Right cardiac atrium (tissue), 5 donors: ENCODE results near the gene CPNE2. TPM values are rescaled to one million over a fixed set of nuclear protein-coding genes. Genes with fewer than 3 reads are reported as not detected.

Source experiments
- ATAC-seq, 2 donors: fragments of 200-7000 bp; cut with Tn5 transposase; one replicate each; pipeline versions ENCODE4 v1.8.0 to v1.9.1; 2020; ENCODE audit warnings: moderate library complexity in 2 of 2, mild to moderate bottlenecking in 1 of 2
- DNase-seq, 3 donors: peaks; one replicate each; pipeline ENCODE4 v3.0.0-alpha.2; 2020
- H3K27ac ChIP-seq: one replicate; pipeline ENCODE4 v1.5.1; 2013; ENCODE audit warnings: mild to moderate bottlenecking, low read length, control low read depth, moderate library complexity
- H3K27me3 ChIP-seq: one replicate; pipeline ENCODE4 v1.6.1; 2013; ENCODE audit not compliant: control insufficient read depth, insufficient read depth
- H3K4me1 ChIP-seq: one replicate; pipeline ENCODE4 v1.6.1; 2013; ENCODE audit warnings: low read length; ENCODE audit not compliant: control insufficient read depth, insufficient read depth
- H3K4me3 ChIP-seq: one replicate; pipeline ENCODE4 v1.5.1; 2013; ENCODE audit warnings: low read length, control low read depth
- H3K9me3 ChIP-seq: one replicate; pipeline ENCODE4 v1.6.1; 2013; ENCODE audit warnings: low read length; ENCODE audit not compliant: control insufficient read depth
- WGBS: extraction: QIAGEN DNeasy Blood & Tissue Kit; methylation state at CpG from one replicate; pipeline ENCODE4 v1.1.7; 2013; 5-methylcytosine and 5-hydroxymethylcytosine counted together
- intact Hi-C, 4 donors: fragments of 100-400 bp; cut with DNase I; formaldehyde crosslinking; loops; one replicate each; pipeline versions ENCODE4 v1.11.0 to v1.14.0; 2022 to 2023
- polyA plus RNA-seq: library from polyadenylated mRNA; stranded (reverse); fragments of 200-250 nt; gene quantifications from one replicate; pipeline ENCODE4 v1.2.3, GENCODE V29; 2013
- total RNA-seq, 4 donors: library from RNA; stranded (reverse); fragmentation: NEBNext Ultra II Directional; extraction: Animal tissue kit (Norgen Biotek cat#: 25700); gene quantifications; one replicate each; pipeline ENCODE4 v1.2.1, GENCODE V29; 2021
- donor health status: healthy with polysubstance abuse.
- donor health status: DM: no; HTN: yes; CAD: no.
- donor health status: DM: no; HTN: no; CAD: no.
- donor health status: DM: no; HTN: yes; CAD: no; lungs with severe emphysema.
- donor health status: DM: yes; HTN: yes; CAD: no.

CPNE2 gene
- total and polyA plus RNA-seq, 5 donors: 13.4 to 24.7 (median 13.7) TPM

GRCh38 chr16:57125969-57126368, 33.6 kb downstream of the CPNE2 start:
- DNase-seq (no peak), ATAC-seq (no peak)
- intact Hi-C loops: no loop called here
- Histone ChIP-seq H3K27ac (no peak overlapping the region), H3K9me3 (no peaks in the 10 kb centered on the region), H3K4me1 (no peaks in the 10 kb centered on the region), H3K27me3 (no peaks in the 10 kb centered on the region), H3K4me3 (no peak overlapping the region)
- 96% methylated on average over 4 of the region's 4 CpGs for WGBS

- Histone ChIP-seq H3K27me3 (no peaks in the 10 kb centered on the region), H3K4me3 (no peak overlapping the region), H3K27ac (no peak overlapping the region), H3K9me3 (no peaks in the 10 kb centered on the region), H3K4me1 (no peaks in the 10 kb centered on the region)
- intact Hi-C loops: no loop called here
- 86% methylated on average over 4 of the region's 4 CpGs for WGBS
- DNase-seq (no peak), ATAC-seq (no peak)
Measured at GRCh38 chr16:57126411-57126810, 34.0 kb downstream of the CPNE2 start.

- Histone ChIP-seq H3K4me1 (no peaks in the 10 kb centered on the region), H3K27me3 (no peaks in the 10 kb centered on the region), H3K9me3 (no peaks in the 10 kb centered on the region), H3K4me3 (no peak overlapping the region), H3K27ac (no peak overlapping the region)
- DNase-seq: no peak
- ATAC-seq: no peak
- intact Hi-C loops: no loop called here
- 91% methylated on average over 5 of the region's 5 CpGs for WGBS
Measured at GRCh38 chr16:57127037-57127763, 34.8 kb downstream of the CPNE2 start.

GRCh38 chr16:57127836-57128235, 35.5 kb downstream of the CPNE2 start:
- WGBS: 97% methylated on average over 7 of the region's 7 CpGs
- DNase-seq: peak in 1 of 3 donors; percentile 7

GRCh38 chr16:57128771-57129389, 36.5 kb downstream of the CPNE2 start:
- Histone ChIP-seq H3K9me3 (no peaks in the 10 kb centered on the region), H3K4me1 (no peaks in the 10 kb centered on the region), H3K27ac (no peak overlapping the region), H3K27me3 (no peaks in the 10 kb centered on the region), H3K4me3 (no peak overlapping the region)
- ATAC-seq: no peak
- intact Hi-C loops: no loop called here
- peak in 1 of 3 donors; percentile 28 for DNase-seq
- WGBS: 86% methylated on average over 11 of the region's 11 CpGs

More at GRCh38 chr16:57127836-57128235, 35.5 kb downstream of the CPNE2 start:
- H3K4me3 ChIP-seq: no peak overlapping the region
- no peak overlapping the region for H3K27ac ChIP-seq
- no peaks in the 10 kb centered on the region for H3K27me3 ChIP-seq
- ATAC-seq: no peak
- H3K9me3 ChIP-seq: no peaks in the 10 kb centered on the region
- no peaks in the 10 kb centered on the region for H3K4me1 ChIP-seq
- intact Hi-C loops: no loop called here

- Histone ChIP-seq H3K9me3 (no peaks in the 10 kb centered on the region), H3K27me3 (no peaks in the 10 kb centered on the region), H3K4me3 (no peak overlapping the region), H3K4me1 (no peaks in the 10 kb centered on the region), H3K27ac (no peak overlapping the region)
- no peak for ATAC-seq
- DNase-seq: no peak
- intact Hi-C loops: no loop called here
- 96% methylated on average over 6 of the region's 6 CpGs for WGBS
Measured at GRCh38 chr16:57130950-57131321, 38.6 kb downstream of the CPNE2 start.

- H3K27ac ChIP-seq: no peak overlapping the region
- 76% methylated on average over 17 of the region's 17 CpGs for WGBS
- H3K4me3 ChIP-seq: no peak overlapping the region
- H3K27me3 ChIP-seq: no peaks in the 10 kb centered on the region
- ATAC-seq: no peak
- no peaks in the 10 kb centered on the region for H3K9me3 ChIP-seq
- peak in 2 of 3 donors; percentile 36 to 57 for DNase-seq
- H3K4me1 ChIP-seq: no peaks in the 10 kb centered on the region
- intact Hi-C loops: no loop called here
Measured at GRCh38 chr16:57131351-57131970, 39.1 kb downstream of the CPNE2 start.

GRCh38 chr16:57132470-57132869, 40.1 kb downstream of the CPNE2 start:
- DNase-seq (peak in 2 of 3 donors; percentile 20 to 23), ATAC-seq (no peak)
- intact Hi-C loops: no loop called here
- Histone ChIP-seq H3K4me1 (no peaks in the 10 kb centered on the region), H3K9me3 (no peaks in the 10 kb centered on the region), H3K27ac (no peak overlapping the region), H3K27me3 (no peaks in the 10 kb centered on the region), H3K4me3 (no peak overlapping the region)
- WGBS: 94% methylated on average over 1 of the region's 1 CpG

GRCh38 chr16:57133031-57133430, 40.6 kb downstream of the CPNE2 start:
- Histone ChIP-seq H3K9me3 (no peaks in the 10 kb centered on the region), H3K27ac (no peak overlapping the region), H3K27me3 (no peaks in the 10 kb centered on the region), H3K4me3 (no peak overlapping the region), H3K4me1 (no peaks in the 10 kb centered on the region)
- intact Hi-C loops: no loop called here
- WGBS: 73% methylated on average over 4 of the region's 4 CpGs
- ATAC-seq (no peak), DNase-seq (peak in 2 of 3 donors; percentile 24 to 39)

- Histone ChIP-seq H3K9me3 (no peaks in the 10 kb centered on the region), H3K4me3 (no peak overlapping the region), H3K27ac (no peak overlapping the region), H3K27me3 (no peaks in the 10 kb centered on the region), H3K4me1 (no peaks in the 10 kb centered on the region)
- intact Hi-C loops: no loop called here
- no peak for ATAC-seq
- DNase-seq: peak in 1 of 3 donors; percentile 39
- WGBS: 91% methylated on average over 10 of the region's 10 CpGs
Measured at GRCh38 chr16:57133886-57134285, 41.5 kb downstream of the CPNE2 start.

- Histone ChIP-seq H3K27ac (no peak overlapping the region), H3K27me3 (no peaks in the 10 kb centered on the region), H3K9me3 (no peaks in the 10 kb centered on the region), H3K4me3 (no peak overlapping the region), H3K4me1 (no peaks in the 10 kb centered on the region)
- intact Hi-C loops: no loop called here
- peak in 1 of 3 donors; percentile 27 for DNase-seq
- 85% methylated on average over 2 of the region's 2 CpGs for WGBS
- ATAC-seq: no peak
Measured at GRCh38 chr16:57134982-57135381, 42.6 kb downstream of the CPNE2 start.
